GM12878 (cell line): ENCODE measurements around the gene ABCC11. TPM values are rescaled to one million over a fixed set of nuclear protein-coding genes. Genes with fewer than 3 reads are reported as not detected.

Experiments used
- CREB1 ChIP-seq: IDR thresholded peaks from 2 replicates; pipeline ENCODE4 v1.6.1; 2012; ENCODE audit warnings: low read depth, mild to moderate bottlenecking, inconsistent platforms
- IKZF1 ChIP-seq: fragments of 450-650 bp; conservative IDR thresholded peaks from 2 replicates; pipeline ENCODE4 v1.6.1; 2017; ENCODE audit warnings: antibody characterized with exemption, mild to moderate bottlenecking
- NR2F1 ChIP-seq: fragments of 450-650 bp; conservative IDR thresholded peaks from 2 replicates; pipeline ENCODE4 v1.6.1; 2017; ENCODE audit warnings: mild to moderate bottlenecking
- REST ChIP-seq: IDR thresholded peaks from 2 replicates; pipeline ENCODE4 v1.6.1; 2012; ENCODE audit warnings: mild to moderate bottlenecking, low read depth, low read length
- ZBED1 ChIP-seq: IDR thresholded peaks from 2 replicates; pipeline ENCODE4 v1.6.1; 2016; ENCODE audit warnings: borderline replicate concordance
- ZNF24 ChIP-seq: fragments of 450-650 bp; IDR thresholded peaks from 2 replicates; pipeline ENCODE4 v1.6.1; 2017; ENCODE audit warnings: antibody characterized with exemption, mild to moderate bottlenecking
- polyA plus RNA-seq, 11 experiments: library from polyadenylated mRNA; depleted of rRNA in 4 of 11; unstranded in 6 of 11; stranded (reverse) in 5 of 11; fragments of >200 nt; fragmentation: Nextera tagmentation in 4 of 11; fragmentation: Illumina TruSeq in 1 of 11; extraction: Ambion mirVana in 4 of 11; extraction: Trizol in 1 of 11; gene quantifications; 1 replicate in 1 of 11; 2 replicates in 10 of 11; pipeline versions ENCODE4 v1.2.1 to v1.2.3, GENCODE V29; 2011 to 2016; ENCODE audit warnings: inconsistent platforms in 2 of 11, missing spikeins in 2 of 11, low read depth in 1 of 11
- total RNA-seq, 4 experiments: library from RNA; depleted of rRNA in 3 of 4; stranded (reverse); fragments of >200 nt in 3 of 4; fragmentation: Illumina TruSeq in 1 of 4; extraction: Trizol in 1 of 4; gene quantifications; 2 replicates each; pipeline versions ENCODE4 v1.2.1 to v1.2.3, GENCODE V29; 2013 to 2021
- TF ChIP-seq, protein P1 (sequence below): fragments of 450-650 bp; IDR thresholded peaks from 2 replicates; pipeline ENCODE4 v1.6.1; 2017; ENCODE audit warnings: antibody characterized with exemption, mild to moderate bottlenecking, moderate library complexity
- TF ChIP-seq, protein P2 (sequence below): IDR thresholded peaks from 2 replicates; pipeline ENCODE4 v1.6.1; 2012; ENCODE audit warnings: improper control_type of control experiment, low read depth, low read length; ENCODE audit not compliant: insufficient replicate concordance
- TF ChIP-seq, protein P3 (sequence below): fragments of 450-650 bp; IDR thresholded peaks from 2 replicates; pipeline ENCODE4 v1.6.1; 2016; ENCODE audit warnings: mild to moderate bottlenecking

Gene ABCC11
- total and polyA plus RNA-seq, 10 of the 15 experiments (the other 5 are each of a cell fraction or from before 2014, with no cell fraction given), result 0.04 to 0.20 (median 0.10) TPM; not detected in 6

GRCh38 chr16:48158296-48158695 lies 89.0 kb downstream of the ABCC11 start (continued):
- TF ChIP-seq NR2F1, result peak; percentile 81
- TF ChIP-seq ZBED1, result peak; percentile 80; the same call in 1 of the 2 replicates
- no peak for TF ChIP-seq ZNF24
- peak; percentile 72 for TF ChIP-seq IKZF1
- peak; percentile 38; the same call in 1 of the 2 replicates for TF ChIP-seq CREB1
- TF ChIP-seq, protein P1, sequence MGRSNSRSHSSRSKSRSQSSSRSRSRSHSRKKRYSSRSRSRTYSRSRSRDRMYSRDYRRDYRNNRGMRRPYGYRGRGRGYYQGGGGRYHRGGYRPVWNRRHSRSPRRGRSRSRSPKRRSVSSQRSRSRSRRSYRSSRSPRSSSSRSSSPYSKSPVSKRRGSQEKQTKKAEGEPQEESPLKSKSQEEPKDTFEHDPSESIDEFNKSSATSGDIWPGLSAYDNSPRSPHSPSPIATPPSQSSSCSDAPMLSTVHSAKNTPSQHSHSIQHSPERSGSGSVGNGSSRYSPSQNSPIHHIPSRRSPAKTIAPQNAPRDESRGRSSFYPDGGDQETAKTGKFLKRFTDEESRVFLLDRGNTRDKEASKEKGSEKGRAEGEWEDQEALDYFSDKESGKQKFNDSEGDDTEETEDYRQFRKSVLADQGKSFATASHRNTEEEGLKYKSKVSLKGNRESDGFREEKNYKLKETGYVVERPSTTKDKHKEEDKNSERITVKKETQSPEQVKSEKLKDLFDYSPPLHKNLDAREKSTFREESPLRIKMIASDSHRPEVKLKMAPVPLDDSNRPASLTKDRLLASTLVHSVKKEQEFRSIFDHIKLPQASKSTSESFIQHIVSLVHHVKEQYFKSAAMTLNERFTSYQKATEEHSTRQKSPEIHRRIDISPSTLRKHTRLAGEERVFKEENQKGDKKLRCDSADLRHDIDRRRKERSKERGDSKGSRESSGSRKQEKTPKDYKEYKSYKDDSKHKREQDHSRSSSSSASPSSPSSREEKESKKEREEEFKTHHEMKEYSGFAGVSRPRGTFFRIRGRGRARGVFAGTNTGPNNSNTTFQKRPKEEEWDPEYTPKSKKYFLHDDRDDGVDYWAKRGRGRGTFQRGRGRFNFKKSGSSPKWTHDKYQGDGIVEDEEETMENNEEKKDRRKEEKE, result no peak
- no peak for TF ChIP-seq REST
- TF ChIP-seq, protein P2, sequence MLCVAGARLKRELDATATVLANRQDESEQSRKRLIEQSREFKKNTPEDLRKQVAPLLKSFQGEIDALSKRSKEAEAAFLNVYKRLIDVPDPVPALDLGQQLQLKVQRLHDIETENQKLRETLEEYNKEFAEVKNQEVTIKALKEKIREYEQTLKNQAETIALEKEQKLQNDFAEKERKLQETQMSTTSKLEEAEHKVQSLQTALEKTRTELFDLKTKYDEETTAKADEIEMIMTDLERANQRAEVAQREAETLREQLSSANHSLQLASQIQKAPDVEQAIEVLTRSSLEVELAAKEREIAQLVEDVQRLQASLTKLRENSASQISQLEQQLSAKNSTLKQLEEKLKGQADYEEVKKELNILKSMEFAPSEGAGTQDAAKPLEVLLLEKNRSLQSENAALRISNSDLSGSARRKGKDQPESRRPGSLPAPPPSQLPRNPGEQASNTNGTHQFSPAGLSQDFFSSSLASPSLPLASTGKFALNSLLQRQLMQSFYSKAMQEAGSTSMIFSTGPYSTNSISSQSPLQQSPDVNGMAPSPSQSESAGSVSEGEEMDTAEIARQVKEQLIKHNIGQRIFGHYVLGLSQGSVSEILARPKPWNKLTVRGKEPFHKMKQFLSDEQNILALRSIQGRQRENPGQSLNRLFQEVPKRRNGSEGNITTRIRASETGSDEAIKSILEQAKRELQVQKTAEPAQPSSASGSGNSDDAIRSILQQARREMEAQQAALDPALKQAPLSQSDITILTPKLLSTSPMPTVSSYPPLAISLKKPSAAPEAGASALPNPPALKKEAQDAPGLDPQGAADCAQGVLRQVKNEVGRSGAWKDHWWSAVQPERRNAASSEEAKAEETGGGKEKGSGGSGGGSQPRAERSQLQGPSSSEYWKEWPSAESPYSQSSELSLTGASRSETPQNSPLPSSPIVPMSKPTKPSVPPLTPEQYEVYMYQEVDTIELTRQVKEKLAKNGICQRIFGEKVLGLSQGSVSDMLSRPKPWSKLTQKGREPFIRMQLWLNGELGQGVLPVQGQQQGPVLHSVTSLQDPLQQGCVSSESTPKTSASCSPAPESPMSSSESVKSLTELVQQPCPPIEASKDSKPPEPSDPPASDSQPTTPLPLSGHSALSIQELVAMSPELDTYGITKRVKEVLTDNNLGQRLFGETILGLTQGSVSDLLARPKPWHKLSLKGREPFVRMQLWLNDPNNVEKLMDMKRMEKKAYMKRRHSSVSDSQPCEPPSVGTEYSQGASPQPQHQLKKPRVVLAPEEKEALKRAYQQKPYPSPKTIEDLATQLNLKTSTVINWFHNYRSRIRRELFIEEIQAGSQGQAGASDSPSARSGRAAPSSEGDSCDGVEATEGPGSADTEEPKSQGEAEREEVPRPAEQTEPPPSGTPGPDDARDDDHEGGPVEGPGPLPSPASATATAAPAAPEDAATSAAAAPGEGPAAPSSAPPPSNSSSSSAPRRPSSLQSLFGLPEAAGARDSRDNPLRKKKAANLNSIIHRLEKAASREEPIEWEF, result no peak
- TF ChIP-seq, protein P3, sequence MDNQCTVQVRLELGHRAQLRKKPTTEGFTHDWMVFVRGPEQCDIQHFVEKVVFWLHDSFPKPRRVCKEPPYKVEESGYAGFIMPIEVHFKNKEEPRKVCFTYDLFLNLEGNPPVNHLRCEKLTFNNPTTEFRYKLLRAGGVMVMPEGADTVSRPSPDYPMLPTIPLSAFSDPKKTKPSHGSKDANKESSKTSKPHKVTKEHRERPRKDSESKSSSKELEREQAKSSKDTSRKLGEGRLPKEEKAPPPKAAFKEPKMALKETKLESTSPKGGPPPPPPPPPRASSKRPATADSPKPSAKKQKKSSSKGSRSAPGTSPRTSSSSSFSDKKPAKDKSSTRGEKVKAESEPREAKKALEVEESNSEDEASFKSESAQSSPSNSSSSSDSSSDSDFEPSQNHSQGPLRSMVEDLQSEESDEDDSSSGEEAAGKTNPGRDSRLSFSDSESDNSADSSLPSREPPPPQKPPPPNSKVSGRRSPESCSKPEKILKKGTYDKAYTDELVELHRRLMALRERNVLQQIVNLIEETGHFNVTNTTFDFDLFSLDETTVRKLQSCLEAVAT, result no peak
